GM12878 (cell line): ENCODE data around the gene PIK3R2. TPM values are rescaled to one million over a fixed set of nuclear protein-coding genes. Genes with fewer than 3 reads are reported as not detected.

Source experiments
- ATF3 ChIP-seq: IDR thresholded peaks from 2 replicates; pipeline ENCODE4 v1.6.1; 2011; ENCODE audit warnings: low read depth, mild to moderate bottlenecking, low read length, moderate library complexity, borderline replicate concordance; ENCODE audit errors: extremely low read depth
- ATF7 ChIP-seq: fragments of 450-650 bp; IDR thresholded peaks from 2 replicates; pipeline ENCODE4 v1.6.1; 2016; ENCODE audit warnings: low read depth, mild to moderate bottlenecking
- BCL11A ChIP-seq: IDR thresholded peaks from 2 replicates; pipeline ENCODE4 v1.6.1; 2011; ENCODE audit warnings: low read depth, low read length
- BHLHE40 ChIP-seq, 2 experiments: fragments of 450-650 bp in 1 of 2; IDR thresholded peaks; 2 replicates each; pipeline ENCODE4 v1.6.1; 2011 to 2017; ENCODE audit warnings: low read depth in 2 of 2, borderline replicate concordance in 1 of 2, improper control_type of control experiment in 1 of 2, low read length in 1 of 2, mild to moderate bottlenecking in 1 of 2
- CHD4 ChIP-seq: fragments of 200-600 bp; sonication (generic); IDR thresholded peaks from 2 replicates; pipeline ENCODE4 v1.6.1; 2016; ENCODE audit warnings: mild to moderate bottlenecking
- CTCF ChIP-seq, 3 experiments: IDR thresholded peaks in 2 of 3; conservative IDR thresholded peaks in 1 of 3; 2 replicates each; pipeline ENCODE4 v1.5.1; 2011; ENCODE audit warnings: low read depth in 3 of 3, low read length in 3 of 3, mild to moderate bottlenecking in 3 of 3, control low read depth in 2 of 3, moderate library complexity in 2 of 3, inconsistent platforms in 1 of 3, mixed read lengths in 1 of 3; ENCODE audit not compliant: control insufficient read depth in 2 of 3, insufficient read depth in 1 of 3; ENCODE audit errors: extremely low read depth in 1 of 3
- CUX1 ChIP-seq: IDR thresholded peaks from 2 replicates; pipeline ENCODE4 v1.6.1; 2012; ENCODE audit warnings: improper control_type of control experiment, low read depth, low read length; ENCODE audit not compliant: insufficient replicate concordance
- EED ChIP-seq: sonication (generic); IDR thresholded peaks from 2 replicates; pipeline ENCODE4 v1.6.1; 2016; ENCODE audit warnings: antibody characterized with exemption, low read depth
- GATAD2B ChIP-seq: fragments of 450-650 bp; conservative IDR thresholded peaks from 2 replicates; pipeline ENCODE4 v1.6.1; 2017; ENCODE audit warnings: low read depth, mild to moderate bottlenecking, moderate library complexity
- IKZF1 ChIP-seq: fragments of 450-650 bp; conservative IDR thresholded peaks from 2 replicates; pipeline ENCODE4 v1.6.1; 2017; ENCODE audit warnings: antibody characterized with exemption, mild to moderate bottlenecking
- LARP7 ChIP-seq: fragments of 450-650 bp; IDR thresholded peaks from 2 replicates; pipeline ENCODE4 v1.6.1; 2017; ENCODE audit warnings: mild to moderate bottlenecking
- MTA2 ChIP-seq: fragments of 450-650 bp; IDR thresholded peaks from 2 replicates; pipeline ENCODE4 v1.6.1; 2016; ENCODE audit warnings: low read depth, mild to moderate bottlenecking, moderate library complexity
- PML ChIP-seq: IDR thresholded peaks from 2 replicates; pipeline ENCODE4 v1.6.1; 2012; ENCODE audit warnings: low read length, inconsistent platforms
- POU2F2 ChIP-seq: IDR thresholded peaks from 3 replicates; pipeline ENCODE4 v1.6.1; 2011; ENCODE audit warnings: low read depth, mild to moderate bottlenecking, low read length, borderline replicate concordance
- RB1 ChIP-seq: fragments of 450-650 bp; formaldehyde crosslinking; IDR thresholded peaks from 2 replicates; pipeline ENCODE4 v1.6.1; 2017; ENCODE audit warnings: mild to moderate bottlenecking, borderline replicate concordance
- RELA ChIP-seq: fragments of 450-650 bp; IDR thresholded peaks from 2 replicates; pipeline ENCODE4 v1.8.0; 2014; ENCODE audit warnings: borderline replicate concordance; ENCODE audit not compliant: partially characterized antibody
- SMAD1 ChIP-seq: fragments of 450-650 bp; IDR thresholded peaks from 2 replicates; pipeline ENCODE4 v1.6.1; 2018; ENCODE audit warnings: mild to moderate bottlenecking, low read depth; ENCODE audit not compliant: partially characterized antibody
- SRF ChIP-seq, 2 experiments: IDR thresholded peaks; 2 replicates each; pipeline ENCODE4 v1.6.1; 2011; ENCODE audit warnings: low read depth in 2 of 2, low read length in 2 of 2, mild to moderate bottlenecking in 1 of 2, moderate library complexity in 1 of 2
- STAT1 ChIP-seq: fragments of 450-650 bp; conservative IDR thresholded peaks from 2 replicates; pipeline ENCODE4 v1.6.1; 2014; ENCODE audit warnings: antibody characterized with exemption, mild to moderate bottlenecking
- TARDBP ChIP-seq: IDR thresholded peaks from 2 replicates; pipeline ENCODE4 v1.6.1; 2016; ENCODE audit warnings: borderline replicate concordance
- YY1 ChIP-seq: IDR thresholded peaks from 2 replicates; pipeline ENCODE4 v1.6.1; 2011; ENCODE audit warnings: low read depth, mild to moderate bottlenecking, low read length
- polyA plus RNA-seq, 11 experiments: library from polyadenylated mRNA; depleted of rRNA in 4 of 11; unstranded in 6 of 11; stranded (reverse) in 5 of 11; fragments of >200 nt; fragmentation: Nextera tagmentation in 4 of 11; fragmentation: Illumina TruSeq in 1 of 11; extraction: Ambion mirVana in 4 of 11; extraction: Trizol in 1 of 11; gene quantifications; 1 replicate in 1 of 11; 2 replicates in 10 of 11; pipeline versions ENCODE4 v1.2.1 to v1.2.3, GENCODE V29; 2011 to 2016; ENCODE audit warnings: inconsistent platforms in 2 of 11, missing spikeins in 2 of 11, low read depth in 1 of 11
- total RNA-seq, 4 experiments: library from RNA; depleted of rRNA in 3 of 4; stranded (reverse); fragments of >200 nt in 3 of 4; fragmentation: Illumina TruSeq in 1 of 4; extraction: Trizol in 1 of 4; gene quantifications; 2 replicates each; pipeline versions ENCODE4 v1.2.1 to v1.2.3, GENCODE V29; 2013 to 2021
- TF ChIP-seq, protein P1 (sequence below): IDR thresholded peaks from 2 replicates; pipeline ENCODE4 v1.6.1; 2011; ENCODE audit warnings: borderline replicate concordance, low read depth, mild to moderate bottlenecking, moderate library complexity, low read length; ENCODE audit not compliant: insufficient read depth, poor library complexity, severe bottlenecking

Gene PIK3R2
- total and polyA plus RNA-seq, 10 of the 15 experiments (the other 5 are each of a cell fraction or from before 2014, with no cell fraction given) = 0.26 to 22.6 (median 2.5) TPM

DNA sequence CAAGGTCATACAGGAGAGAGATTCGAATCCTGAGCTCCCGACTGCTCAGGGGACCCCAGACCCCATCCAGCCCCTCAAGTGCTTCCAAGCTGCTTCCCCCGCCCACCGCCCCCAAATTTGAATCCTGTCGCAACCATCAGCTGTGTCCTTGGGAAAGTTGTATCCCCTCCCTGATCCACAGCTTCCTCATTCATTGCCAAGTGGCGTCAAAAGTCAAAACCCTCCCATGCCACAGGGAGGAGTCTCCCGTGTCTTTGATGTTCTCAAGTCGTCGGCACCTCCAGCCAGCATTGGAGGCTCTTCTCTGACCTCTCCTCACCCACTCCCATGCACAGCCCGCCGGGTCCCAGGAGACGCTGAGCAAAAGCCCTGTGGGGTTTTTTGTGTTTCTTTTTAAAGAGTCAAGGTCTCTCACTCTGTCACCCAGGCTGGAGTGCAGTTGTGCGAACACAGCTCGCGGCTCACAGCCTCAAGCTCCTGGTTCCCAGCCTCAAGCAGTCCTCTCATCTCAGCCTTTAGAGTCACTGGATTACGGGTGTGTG, 17.8 kb downstream of the PIK3R2 start (continued):
- TF ChIP-seq CUX1 (peak; percentile 99), LARP7 (peak; percentile 51; the same call in 1 of the 2 replicates), STAT1 (peak; percentile 68; the same call in 1 of the 2 replicates), TARDBP (0 out of 2 replicates have a peak, but pooled peaks have one; percentile 1), ATF7 (peak; percentile 63), CTCF (IDR thresholded peaks at IDR 0.05 in 2 of 3, conservative IDR thresholded peaks at IDR 0.05 in 1 of 3; ENCODE audit: control insufficient read depth in 2 of 3, extremely low read depth in 1 of 3, insufficient read depth in 1 of 3, low read depth in 3 of 3, low read length in 3 of 3) (no peak), MTA2 (0 out of 2 replicates have a peak, but pooled peaks have one; percentile 47), BHLHE40 (IDR thresholded peaks at IDR 0.05; ENCODE audit: borderline replicate concordance in 1 of 2, low read depth in 2 of 2, low read length in 1 of 2) (peak; percentile 63 to 76; a peak in 3 of 4 replicates), RELA (peak; percentile 47), IKZF1 (peak; percentile 91), GATAD2B (peak; percentile 100), SRF (IDR thresholded peaks at IDR 0.05; ENCODE audit: low read depth in 2 of 2, low read length in 2 of 2) (no peak), SMAD1 (peak; percentile 89), YY1 (0 out of 2 replicates have a peak, but pooled peaks have one; percentile 6), POU2F2 (peak; percentile 56; the same call in 2 of the 3 replicates), CHD4 (no peak), RB1 (peak; percentile 99; the same call in 1 of the 2 replicates), EED (peak; percentile 73), PML (peak; percentile 60; the same call in 1 of the 2 replicates), ATF3 (no peak), BCL11A (peak; percentile 68)
- TF ChIP-seq, protein P1, sequence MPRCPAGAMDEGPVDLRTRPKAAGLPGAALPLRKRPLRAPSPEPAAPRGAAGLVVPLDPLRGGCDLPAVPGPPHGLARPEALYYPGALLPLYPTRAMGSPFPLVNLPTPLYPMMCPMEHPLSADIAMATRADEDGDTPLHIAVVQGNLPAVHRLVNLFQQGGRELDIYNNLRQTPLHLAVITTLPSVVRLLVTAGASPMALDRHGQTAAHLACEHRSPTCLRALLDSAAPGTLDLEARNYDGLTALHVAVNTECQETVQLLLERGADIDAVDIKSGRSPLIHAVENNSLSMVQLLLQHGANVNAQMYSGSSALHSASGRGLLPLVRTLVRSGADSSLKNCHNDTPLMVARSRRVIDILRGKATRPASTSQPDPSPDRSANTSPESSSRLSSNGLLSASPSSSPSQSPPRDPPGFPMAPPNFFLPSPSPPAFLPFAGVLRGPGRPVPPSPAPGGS = peak; percentile 97
